ENCODE results near the gene JADE2.

Gene JADE2

GRCh38 chr5:134577796-134578577, 52.5 kb downstream of the JADE2 start:
- peak; percentile 83 for TF ChIP-seq CTCF (IDR thresholded peaks at IDR 0.05; ENCODE audit: insufficient read depth, low read depth, low read length, missing control alignments)
- peak; percentile 80 for DNase-seq (ENCODE audit: low read depth)
- H3K4me3 ChIP-seq (ENCODE audit: low read depth, low read length): no peak overlapping the region

GRCh38 chr5:134578578-134579283, 53.3 kb downstream of the JADE2 start:
- TF ChIP-seq CTCF (IDR thresholded peaks at IDR 0.05; ENCODE audit: insufficient read depth, low read depth, low read length, missing control alignments): no peak
- no peak for DNase-seq (ENCODE audit: low read depth)
- no peak overlapping the region for H3K4me3 ChIP-seq (ENCODE audit: low read depth, low read length)

- TF ChIP-seq CTCF (IDR thresholded peaks at IDR 0.05; ENCODE audit: insufficient read depth, low read depth, low read length, missing control alignments): no peak
- no peak overlapping the region for H3K4me3 ChIP-seq (ENCODE audit: low read depth, low read length)
- no peak for DNase-seq (ENCODE audit: low read depth)
Observed at GRCh38 chr5:134579284-134579771, 53.9 kb downstream of the JADE2 start.

- no peak for TF ChIP-seq CTCF (IDR thresholded peaks at IDR 0.05; ENCODE audit: insufficient read depth, low read depth, low read length, missing control alignments)
- DNase-seq (ENCODE audit: low read depth): no peak
- no peak overlapping the region for H3K4me3 ChIP-seq (ENCODE audit: low read depth, low read length)
Observed at GRCh38 chr5:134580001-134580460, 54.6 kb downstream of the JADE2 start.

DNA sequence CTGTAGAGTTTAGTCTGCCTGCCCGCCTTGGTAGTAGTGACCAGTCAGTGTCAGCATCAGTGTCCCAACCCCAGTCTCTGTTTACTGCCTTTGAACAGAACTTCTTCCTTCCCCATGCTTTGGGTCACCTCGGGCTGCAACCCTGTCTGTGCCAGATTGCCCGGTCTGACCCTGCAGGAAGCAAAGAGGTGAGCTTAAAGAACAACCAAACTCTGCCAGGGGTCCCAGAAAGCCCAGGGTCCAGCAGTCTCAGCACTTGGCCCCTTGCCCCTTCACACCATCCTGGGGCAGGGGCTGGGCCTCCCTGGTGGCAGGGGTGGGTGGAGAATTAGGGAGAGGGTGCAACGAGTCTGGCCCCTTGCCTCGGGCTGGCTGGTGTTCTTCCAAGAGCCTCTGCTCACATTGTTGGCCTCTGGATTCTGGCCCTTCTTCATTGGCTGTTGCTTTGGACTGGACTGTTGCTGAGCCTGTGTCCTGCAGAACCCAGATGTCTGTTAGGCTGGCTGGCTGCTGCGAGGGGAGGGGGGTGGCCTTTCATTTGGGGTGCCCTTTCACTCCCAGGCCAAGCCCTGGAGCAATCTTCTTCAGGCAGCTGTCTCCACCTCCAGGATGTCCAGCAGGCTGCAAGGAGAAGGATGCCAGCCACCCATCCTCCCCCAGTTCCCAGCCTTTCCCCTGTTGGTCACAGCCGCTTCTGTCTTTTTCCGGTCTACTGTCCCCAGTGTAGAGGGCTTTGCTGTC, 55.9 kb downstream of the JADE2 start:
- DNase-seq (ENCODE audit: low read depth): no peak
- TF ChIP-seq CTCF (IDR thresholded peaks at IDR 0.05; ENCODE audit: insufficient read depth, low read depth, low read length, missing control alignments): no peak
- no peak overlapping the region for H3K4me3 ChIP-seq (ENCODE audit: low read depth, low read length)

GRCh38 chr5:134582281-134582680, 56.8 kb downstream of the JADE2 start:
- no peak for DNase-seq (ENCODE audit: low read depth)
- TF ChIP-seq CTCF (IDR thresholded peaks at IDR 0.05; ENCODE audit: insufficient read depth, low read depth, low read length, missing control alignments): no peak
- H3K4me3 ChIP-seq (ENCODE audit: low read depth, low read length): no peak overlapping the region

Measured in GM12865 (cell line).